Myocyte (in vitro differentiated cells): Measurements from ENCODE around the gene ADM2. TPM values are rescaled to one million over a fixed set of nuclear protein-coding genes. Genes with fewer than 3 reads are reported as not detected.

Experiments used
- DNase-seq: peaks from one replicate; pipeline ENCODE4 v3.0.0-alpha.2; 2012; ENCODE audit warnings: low read depth
- total RNA-seq: library from RNA; depleted of rRNA; stranded (reverse); fragments of >200 nt; gene quantifications from 2 replicates; pipeline ENCODE4 v1.2.3, GENCODE V29; 2014

Gene ADM2
- total RNA-seq, 1 donor from 2014 or later = 0.67 TPM

DNA sequence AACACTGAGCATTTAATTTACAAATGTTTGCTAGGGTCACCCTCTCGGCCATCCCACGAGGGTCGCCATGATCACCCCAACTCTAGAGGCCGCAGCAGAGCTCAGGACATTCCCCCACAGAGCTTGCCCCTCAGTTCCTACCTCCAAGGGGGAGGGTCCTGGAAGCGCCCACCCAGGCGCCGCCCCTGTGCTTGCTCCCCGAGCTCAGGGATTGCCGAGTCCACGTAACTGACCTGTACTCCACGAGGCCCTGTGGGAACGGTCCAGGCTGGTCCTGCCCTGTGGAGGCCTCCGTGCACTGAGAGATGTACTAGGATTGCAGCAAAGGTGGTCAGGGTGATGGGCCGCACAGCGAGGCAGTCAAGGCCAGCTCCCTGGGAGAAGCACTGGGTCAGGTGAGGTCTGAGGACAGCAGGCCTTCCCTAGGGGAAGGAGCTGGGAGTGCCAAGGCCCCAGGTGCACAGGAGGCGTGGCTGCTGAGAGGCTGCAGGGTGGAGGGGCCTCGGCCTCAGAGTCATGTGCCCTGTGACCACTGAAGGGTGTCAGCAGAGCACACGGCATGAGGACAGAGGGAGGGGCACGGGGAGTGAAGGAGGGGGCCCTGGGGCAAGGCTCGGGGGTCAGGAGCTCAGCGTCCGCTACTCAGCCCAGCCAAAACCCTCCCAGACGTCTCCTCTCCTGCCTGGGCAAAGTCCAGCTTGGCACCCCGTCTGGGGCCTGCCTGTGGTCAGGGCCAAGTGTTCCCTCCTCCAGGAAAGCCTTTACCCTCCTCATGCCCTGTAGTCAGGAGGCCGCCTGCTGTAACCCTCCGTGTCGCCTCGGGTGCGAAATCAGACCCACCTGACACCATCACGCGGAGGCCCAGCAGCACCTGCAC, 2.9 kb downstream of the ADM2 start:
- DNase-seq = no peak

- no peak for DNase-seq
Observed at GRCh38 chr22:50485221-50486131, 4.1 kb downstream of the ADM2 start.

- DNase-seq = no peak
Observed at GRCh38 chr22:50486561-50487289, 5.4 kb downstream of the ADM2 start, which contains the start of gene MIOX. Gene MIOX, plus strand, starts transcription at chr22:50486859. Its CDS starts 39 bp downstream, at chr22:50486898.

GRCh38 chr22:50487290-50488005, 6.1 kb downstream of the ADM2 start:
- no peak for DNase-seq

GRCh38 chr22:50488006-50488677, 6.8 kb downstream of the ADM2 start:
- DNase-seq = no peak

- no peak for DNase-seq
Observed at GRCh38 chr22:50488886-50489285, 7.5 kb downstream of the ADM2 start.

GRCh38 chr22:50489363-50490243, 8.3 kb downstream of the ADM2 start:
- DNase-seq = no peak

GRCh38 chr22:50490531-50491308, 9.4 kb downstream of the ADM2 start:
- DNase-seq = no peak

GRCh38 chr22:50497093-50497492, 15.8 kb downstream of the ADM2 start:
- DNase-seq = no peak

- DNase-seq = peak; percentile 66
Observed at GRCh38 chr22:50498322-50498890, 17.1 kb downstream of the ADM2 start.

GRCh38 chr22:50500452-50500851, 19.1 kb downstream of the ADM2 start:
- no peak for DNase-seq

GRCh38 chr22:50502096-50502495, 20.8 kb downstream of the ADM2 start:
- DNase-seq = no peak

GRCh38 chr22:50502628-50503474, 21.5 kb downstream of the ADM2 start:
- no peak for DNase-seq

DNA sequence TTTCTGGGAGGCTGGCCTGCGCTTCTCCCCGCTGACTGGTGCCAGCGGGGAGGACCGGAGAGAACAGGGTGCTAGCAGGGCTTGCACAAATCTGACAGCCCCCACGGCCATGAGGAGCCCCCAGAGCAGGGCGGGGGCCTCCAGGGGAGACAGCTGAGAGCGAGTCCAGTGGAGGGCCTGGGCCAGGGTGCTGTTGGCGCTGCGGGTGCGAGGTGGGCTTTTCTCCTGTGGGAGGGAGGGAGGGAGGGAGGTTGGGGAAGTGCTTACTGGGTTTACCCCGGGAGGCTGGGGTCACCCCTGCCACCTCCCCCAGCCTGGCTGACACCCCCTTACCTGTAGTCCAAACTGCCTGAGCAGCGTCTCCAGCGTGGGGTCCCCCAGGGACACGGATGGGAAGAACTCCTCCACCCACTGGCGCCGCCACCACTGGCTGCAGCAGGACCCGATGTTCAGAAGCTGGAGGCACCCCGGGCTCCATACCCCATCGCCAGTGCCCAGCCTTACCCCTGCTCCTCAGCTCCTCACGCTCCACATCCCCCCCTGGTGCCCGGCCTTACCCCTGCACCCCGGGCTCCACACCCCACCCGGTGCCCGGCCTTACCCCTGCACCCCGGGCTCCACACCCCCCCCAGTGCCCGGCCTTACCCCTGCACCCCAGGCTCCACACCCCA, 22.3 kb downstream of the ADM2 start:
- DNase-seq = no peak

- DNase-seq = no peak
Observed at GRCh38 chr22:50504369-50505211, 23.2 kb downstream of the ADM2 start.
